Liver (tissue), 3 donors: Measurements from ENCODE around the gene TMEM8B.

Experiments
- ATF3 ChIP-seq: IDR thresholded peaks from 2 replicates; pipeline ENCODE4 v1.6.1; 2016; ENCODE audit warnings: antibody characterized with exemption
- CTCF ChIP-seq: fragments of 150-350 bp; IDR thresholded peaks from 2 replicates; pipeline ENCODE4 v1.5.1; 2017; ENCODE audit warnings: improper control_type of control experiment, low read depth, low read length; ENCODE audit not compliant: missing input control
- FOXA2 ChIP-seq: IDR thresholded peaks from 2 replicates; pipeline ENCODE4 v1.6.1; 2016; ENCODE audit warnings: antibody characterized with exemption
- HNF4A ChIP-seq, 2 donors: conservative IDR thresholded peaks; 2 replicates each; pipeline ENCODE4 v1.6.1; 2016; ENCODE audit warnings: antibody characterized with exemption in 2 of 2, mild to moderate bottlenecking in 2 of 2
- JUND ChIP-seq, 2 donors: IDR thresholded peaks; 2 replicates each; pipeline ENCODE4 v1.6.1; 2016; ENCODE audit warnings: antibody characterized with exemption in 2 of 2
- MAX ChIP-seq: IDR thresholded peaks from 2 replicates; pipeline ENCODE4 v1.6.1; 2016; ENCODE audit warnings: antibody characterized with exemption
- RAD21 ChIP-seq, 2 donors: IDR thresholded peaks; 2 replicates each; pipeline ENCODE4 v1.6.1; 2016; ENCODE audit warnings: antibody characterized with exemption in 2 of 2, mild to moderate bottlenecking in 2 of 2
- REST ChIP-seq: IDR thresholded peaks from 2 replicates; pipeline ENCODE4 v1.6.1; 2016; ENCODE audit warnings: antibody characterized with exemption, mild to moderate bottlenecking
- SP1 ChIP-seq: IDR thresholded peaks from 2 replicates; pipeline ENCODE4 v1.6.1; 2018; ENCODE audit warnings: antibody characterized with exemption, mild to moderate bottlenecking
- TAF1 ChIP-seq: conservative IDR thresholded peaks from 2 replicates; pipeline ENCODE4 v1.6.1; 2016; ENCODE audit warnings: antibody characterized with exemption, mild to moderate bottlenecking
- YY1 ChIP-seq: IDR thresholded peaks from 2 replicates; pipeline ENCODE4 v1.6.1; 2016; ENCODE audit warnings: antibody characterized with exemption, mild to moderate bottlenecking
- ZBTB33 ChIP-seq: IDR thresholded peaks from 2 replicates; pipeline ENCODE4 v1.6.1; 2016; ENCODE audit warnings: antibody characterized with exemption
- donor health status: healthy.
- donor health status: healthy.

GRCh38 chr9:35871545-35871944 is 42.5 kb downstream of the TMEM8B start:
- no peak for TF ChIP-seq CTCF
- TF ChIP-seq MAX, result no peak
- no peak for TF ChIP-seq ATF3
- no peak for TF ChIP-seq ZBTB33
- no peak for TF ChIP-seq YY1
- TF ChIP-seq REST, result no peak
- TF ChIP-seq TAF1, result no peak
- TF ChIP-seq RAD21 (IDR thresholded peaks at IDR 0.05), result no peak
- no peak for TF ChIP-seq HNF4A (conservative IDR thresholded peaks at IDR 0.05)
- TF ChIP-seq FOXA2, result no peak
- no peak for TF ChIP-seq SP1
- no peak for TF ChIP-seq JUND (IDR thresholded peaks at IDR 0.05)
